A673 (cell line): Measurements from ENCODE around the gene TJP1.

Experiments used
- EZH2 ChIP-seq: fragments of 200-600 bp; sonication (generic); IDR thresholded peaks from 2 replicates; pipeline ENCODE4 v1.6.1; 2017; ENCODE audit warnings: borderline replicate concordance, low read depth, mild to moderate bottlenecking, mixed read lengths, antibody characterized with exemption, low read length; ENCODE audit not compliant: poor library complexity, severe bottlenecking
- TF ChIP-seq, protein P1 (sequence below): fragments of 300-800, 200-600 bp; sonication (generic); conservative IDR thresholded peaks from 2 replicates; pipeline ENCODE4 v1.5.1; 2017; ENCODE audit warnings: low read depth, mild to moderate bottlenecking, antibody characterized with exemption, low read length, moderate library complexity, mixed read lengths

GRCh38 chr15:29664406-29664805 is 157.9 kb downstream of the TJP1 start:
- TF ChIP-seq, protein P1, sequence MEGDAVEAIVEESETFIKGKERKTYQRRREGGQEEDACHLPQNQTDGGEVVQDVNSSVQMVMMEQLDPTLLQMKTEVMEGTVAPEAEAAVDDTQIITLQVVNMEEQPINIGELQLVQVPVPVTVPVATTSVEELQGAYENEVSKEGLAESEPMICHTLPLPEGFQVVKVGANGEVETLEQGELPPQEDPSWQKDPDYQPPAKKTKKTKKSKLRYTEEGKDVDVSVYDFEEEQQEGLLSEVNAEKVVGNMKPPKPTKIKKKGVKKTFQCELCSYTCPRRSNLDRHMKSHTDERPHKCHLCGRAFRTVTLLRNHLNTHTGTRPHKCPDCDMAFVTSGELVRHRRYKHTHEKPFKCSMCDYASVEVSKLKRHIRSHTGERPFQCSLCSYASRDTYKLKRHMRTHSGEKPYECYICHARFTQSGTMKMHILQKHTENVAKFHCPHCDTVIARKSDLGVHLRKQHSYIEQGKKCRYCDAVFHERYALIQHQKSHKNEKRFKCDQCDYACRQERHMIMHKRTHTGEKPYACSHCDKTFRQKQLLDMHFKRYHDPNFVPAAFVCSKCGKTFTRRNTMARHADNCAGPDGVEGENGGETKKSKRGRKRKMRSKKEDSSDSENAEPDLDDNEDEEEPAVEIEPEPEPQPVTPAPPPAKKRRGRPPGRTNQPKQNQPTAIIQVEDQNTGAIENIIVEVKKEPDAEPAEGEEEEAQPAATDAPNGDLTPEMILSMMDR = no peak
- no peak for TF ChIP-seq EZH2
